SK-N-MC (cell line): Measurements from ENCODE around the gene PDLIM3.

ENCODE experiments used
- DNase-seq: peaks from one replicate; pipeline ENCODE4 v3.0.0-alpha.2; 2011; ENCODE audit warnings: low read depth, low spot score
- H3K27ac ChIP-seq: fragments of 200-600 bp; sonication (generic); 2 replicates; pipeline ENCODE4 v1.5.1; 2016; ENCODE audit warnings: mixed run types
- H3K36me3 ChIP-seq: fragments of 200-600 bp; sonication (generic); 2 replicates; pipeline ENCODE4 v1.6.1; 2017; ENCODE audit warnings: antibody characterized with exemption, low read length, mixed read lengths; ENCODE audit not compliant: insufficient read depth
- H3K4me3 ChIP-seq: fragments of 200-600 bp; sonication (generic); 2 replicates; pipeline ENCODE4 v1.5.1; 2016
- H3K9ac ChIP-seq: fragments of 200-600 bp; sonication (generic); 2 replicates; pipeline ENCODE4 v1.8.0; 2017; ENCODE audit warnings: mixed run types, mixed read lengths; ENCODE audit not compliant: insufficient read length
- H3K9me3 ChIP-seq: fragments of 200-600 bp; sonication (generic); 2 replicates; pipeline ENCODE4 v1.6.1; 2017; ENCODE audit warnings: low read depth, mild to moderate bottlenecking, antibody characterized with exemption, low read length, moderate library complexity, mixed read lengths
- EZH2 ChIP-seq: fragments of 200-600 bp; sonication (generic); IDR thresholded peaks from one replicate; pipeline ENCODE4 v1.6.1; 2017; ENCODE audit warnings: antibody characterized with exemption
- FOXP2 ChIP-seq: optimal IDR thresholded peaks from 2 replicates; pipeline ENCODE3; 2011; ENCODE audit warnings: mild to moderate bottlenecking, moderate library complexity; ENCODE audit not compliant: insufficient read depth; ENCODE audit errors: extremely low read length, control extremely low read depth
- POLR2AphosphoS5 ChIP-seq: IDR thresholded peaks from 2 replicates; pipeline ENCODE4 v1.6.1; 2012; ENCODE audit warnings: mild to moderate bottlenecking, low read depth, low read length, borderline replicate concordance

Gene PDLIM3

GRCh38 chr4:185472103-185472542 is 63.2 kb downstream of the PDLIM3 start:
- TF ChIP-seq FOXP2 (no peak), POLR2AphosphoS5 (no peak), EZH2 (no peak)
- H3K27ac ChIP-seq: no peak overlapping the region
- no peaks in the 10 kb centered on the region for H3K9me3 ChIP-seq
- H3K9ac ChIP-seq: no peak overlapping the region
- H3K4me3 ChIP-seq: peak overlapping the region; percentile 86
- no peaks in the 10 kb centered on the region for H3K36me3 ChIP-seq
- DNase-seq: no peak

DNA sequence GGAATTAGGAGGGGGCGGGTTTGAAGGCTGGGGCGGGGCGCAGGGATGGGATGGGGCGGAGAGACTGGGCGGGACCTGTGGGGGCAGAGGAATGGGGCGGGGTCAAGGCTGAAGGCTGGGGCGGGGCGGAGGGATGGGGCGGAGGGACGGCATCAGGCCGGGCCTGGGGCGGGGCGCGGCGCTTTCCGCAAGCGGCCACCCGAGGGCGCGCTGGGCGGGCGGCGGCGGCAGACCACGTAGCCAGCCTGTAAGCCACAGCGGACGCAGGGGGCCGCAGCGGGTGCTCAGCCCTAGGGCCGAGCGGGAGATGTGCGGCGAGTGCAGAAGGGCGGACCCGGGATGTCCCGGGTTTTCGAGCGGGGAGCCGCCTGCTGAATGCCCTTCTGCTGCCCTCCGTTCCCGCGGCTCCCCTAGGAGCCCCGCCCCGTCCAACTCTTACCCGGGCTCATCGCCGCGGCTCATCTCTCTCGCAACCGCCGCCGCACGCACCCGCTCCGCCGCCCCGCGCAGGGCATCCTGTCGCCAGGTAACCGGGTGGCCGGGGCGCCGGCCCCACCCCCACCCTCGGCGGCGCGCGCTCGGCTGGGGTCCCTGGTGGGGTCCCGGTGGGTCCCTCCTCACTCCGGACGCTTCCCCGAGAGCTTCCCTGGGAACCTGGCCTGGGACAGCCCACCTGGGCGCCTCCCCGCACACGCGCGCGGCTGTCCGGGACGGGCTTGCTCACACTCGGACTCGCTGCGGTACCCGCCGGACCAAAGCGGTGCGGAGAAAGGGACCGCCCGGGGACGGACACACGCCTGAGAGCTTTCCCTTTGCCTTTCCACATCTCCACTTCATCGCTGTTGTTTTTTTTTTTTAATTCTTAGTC is 63.8 kb downstream of the PDLIM3 start, which contains the start of gene CCDC110:
Gene CCDC110, minus strand, starts transcription at position 499 of the 868 bp plus-strand sequence. Its CDS starts 50 bp downstream, at position 449.
- Histone ChIP-seq H3K9me3 (no peaks in the 10 kb centered on the region), H3K9ac (peak within 1 kb of the TSS; percentile 80), H3K36me3 (no peaks in the 10 kb centered on the region), H3K27ac (no peak within 1 kb of the TSS), H3K4me3 (peak within 1 kb of the TSS; percentile 94)
- no peak for TF ChIP-seq FOXP2
- TF ChIP-seq POLR2AphosphoS5: no peak
- TF ChIP-seq EZH2: no peak
- peak; percentile 62 for DNase-seq

GRCh38 chr4:185470501-185471195 is 64.7 kb downstream of the PDLIM3 start:
- no peak for DNase-seq
- TF ChIP-seq POLR2AphosphoS5 (no peak), FOXP2 (no peak)
- Histone ChIP-seq H3K27ac (no peak overlapping the region), H3K9ac (peak overlapping the region; percentile 80), H3K9me3 (no peaks in the 10 kb centered on the region), H3K36me3 (no peaks in the 10 kb centered on the region), H3K4me3 (peak overlapping the region; percentile 94)

DNA sequence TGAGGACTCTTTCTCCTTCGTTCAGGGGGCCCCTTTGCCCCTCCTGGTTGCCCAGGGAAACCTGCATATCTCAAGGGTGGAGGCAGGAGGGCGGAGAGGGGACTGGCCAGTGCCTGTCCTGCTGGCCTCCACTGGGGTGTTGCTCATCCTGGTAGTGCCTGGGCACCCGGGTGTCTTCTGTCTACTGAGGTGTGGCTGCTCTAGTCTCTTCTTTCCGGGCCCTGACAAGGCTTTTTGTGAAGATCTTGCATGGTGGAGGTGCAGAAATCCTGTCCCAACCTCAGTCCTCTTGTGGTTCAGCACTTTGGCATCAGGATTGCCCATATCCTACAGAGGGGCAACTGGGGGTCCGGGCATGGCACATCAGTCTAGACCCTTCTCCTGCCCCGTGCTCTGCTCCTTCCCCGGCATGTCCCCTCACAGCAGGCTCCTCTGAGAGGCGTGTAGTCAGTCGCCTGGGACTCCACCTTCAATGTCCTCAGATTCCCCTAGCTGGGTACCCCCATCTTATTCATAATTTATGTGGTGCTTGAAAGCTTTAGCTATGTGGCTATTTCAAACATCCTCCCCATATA is 65.6 kb downstream of the PDLIM3 start:
- Histone ChIP-seq H3K36me3 (no peaks in the 10 kb centered on the region), H3K27ac (no peak overlapping the region), H3K9me3 (no peaks in the 10 kb centered on the region), H3K9ac (no peak overlapping the region), H3K4me3 (no peak overlapping the region)
- TF ChIP-seq POLR2AphosphoS5 (no peak), EZH2 (no peak), FOXP2 (no peak)
- DNase-seq: no peak

GRCh38 chr4:185468999-185469398 is 66.3 kb downstream of the PDLIM3 start:
- no peaks in the 10 kb centered on the region for H3K36me3 ChIP-seq
- no peaks in the 10 kb centered on the region for H3K9me3 ChIP-seq
- no peak for DNase-seq
- H3K27ac ChIP-seq: no peak overlapping the region
- TF ChIP-seq EZH2: no peak
- no peak for TF ChIP-seq FOXP2
- TF ChIP-seq POLR2AphosphoS5: no peak
- H3K9ac ChIP-seq: no peak overlapping the region
- H3K4me3 ChIP-seq: no peak overlapping the region

DNA sequence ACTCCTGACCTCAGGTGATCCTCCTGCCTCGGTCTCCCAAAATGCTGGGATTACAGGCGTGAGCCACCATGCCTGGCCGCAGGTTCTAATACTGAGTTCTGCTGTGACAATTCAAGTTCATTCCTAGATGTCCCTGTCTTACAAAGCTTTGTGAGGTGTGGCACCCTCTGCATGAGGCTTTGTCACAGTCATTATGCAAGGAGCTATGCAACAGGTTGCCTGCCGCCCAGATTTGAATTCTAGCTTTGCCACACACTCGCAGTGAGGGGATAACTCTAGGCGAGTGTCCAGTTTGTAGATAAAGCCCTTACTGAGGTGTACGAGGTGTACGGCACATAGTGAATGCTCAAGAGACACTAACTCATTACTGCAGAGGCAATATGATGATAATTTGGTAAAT is 67.3 kb downstream of the PDLIM3 start:
- no peak overlapping the region for H3K4me3 ChIP-seq
- no peak for TF ChIP-seq POLR2AphosphoS5
- TF ChIP-seq FOXP2: no peak
- TF ChIP-seq EZH2: no peak
- no peaks in the 10 kb centered on the region for H3K36me3 ChIP-seq
- H3K27ac ChIP-seq: no peak overlapping the region
- DNase-seq: no peak
- H3K9me3 ChIP-seq: no peaks in the 10 kb centered on the region
- no peak overlapping the region for H3K9ac ChIP-seq

GRCh38 chr4:185467101-185467500 is 68.2 kb downstream of the PDLIM3 start:
- no peak for DNase-seq
- no peaks in the 10 kb centered on the region for H3K9me3 ChIP-seq
- no peak overlapping the region for H3K9ac ChIP-seq
- no peak overlapping the region for H3K27ac ChIP-seq
- no peak overlapping the region for H3K4me3 ChIP-seq
- TF ChIP-seq EZH2: no peak
- no peak for TF ChIP-seq FOXP2
- TF ChIP-seq POLR2AphosphoS5: no peak
- H3K36me3 ChIP-seq: no peaks in the 10 kb centered on the region

GRCh38 chr4:185465707-185466106 is 69.6 kb downstream of the PDLIM3 start:
- Histone ChIP-seq H3K9ac (no peak overlapping the region), H3K36me3 (no peaks in the 10 kb centered on the region), H3K4me3 (no peak overlapping the region), H3K9me3 (no peaks in the 10 kb centered on the region), H3K27ac (no peak overlapping the region)
- DNase-seq: no peak
- TF ChIP-seq EZH2 (no peak), POLR2AphosphoS5 (no peak), FOXP2 (no peak)
